H1 (cell line): ENCODE data around the gene TRIM31. TPM values are rescaled to one million over a fixed set of nuclear protein-coding genes. Genes with fewer than 3 reads are reported as not detected.

Source experiments
- FOSL1 ChIP-seq: IDR thresholded peaks from 2 replicates; pipeline ENCODE4 v1.6.1; 2011; ENCODE audit warnings: mild to moderate bottlenecking, low read depth, low read length, moderate library complexity; ENCODE audit not compliant: insufficient read depth
- KDM5A ChIP-seq: fragments of 200-600 bp; IDR thresholded peaks from 2 replicates; pipeline ENCODE4 v1.7.1; 2012; ENCODE audit warnings: mild to moderate bottlenecking, low read length, inconsistent platforms, mixed read lengths
- PHF8 ChIP-seq: fragments of 200-600 bp; sonication (generic); conservative IDR thresholded peaks from 2 replicates; pipeline ENCODE4 v1.7.1; 2012; ENCODE audit warnings: low read depth, mild to moderate bottlenecking, inconsistent platforms, low read length, moderate library complexity
- POLR2A ChIP-seq, 2 experiments: IDR thresholded peaks; 1 replicate in 1 of 2; 2 replicates in 1 of 2; pipeline ENCODE4 v1.6.1; 2011; ENCODE audit warnings: low read depth in 2 of 2, low read length in 2 of 2, mild to moderate bottlenecking in 2 of 2; ENCODE audit errors: control extremely low read depth in 1 of 2
- POU5F1 ChIP-seq: IDR thresholded peaks from 2 replicates; pipeline ENCODE4 v1.6.1; 2011; ENCODE audit warnings: low read depth, mild to moderate bottlenecking, low read length, moderate library complexity
- RBBP5 ChIP-seq: IDR thresholded peaks from 2 replicates; pipeline ENCODE4 v1.7.1; 2012; ENCODE audit warnings: low read depth, mild to moderate bottlenecking, inconsistent platforms, low read length, moderate library complexity, borderline replicate concordance
- SIN3A ChIP-seq, 2 experiments: IDR thresholded peaks in 1 of 2; conservative IDR thresholded peaks in 1 of 2; 2 replicates each; pipeline ENCODE4 v1.6.1; 2011 to 2012; ENCODE audit warnings: low read length in 2 of 2, improper control_type of control experiment in 1 of 2, low read depth in 1 of 2, mild to moderate bottlenecking in 1 of 2
- TCF12 ChIP-seq: IDR thresholded peaks from 2 replicates; pipeline ENCODE4 v1.6.1; 2011; ENCODE audit warnings: low read depth, mild to moderate bottlenecking, low read length
- TEAD4 ChIP-seq: IDR thresholded peaks from 2 replicates; pipeline ENCODE4 v1.6.1; 2012; ENCODE audit warnings: low read depth, low read length, inconsistent platforms, mixed read lengths
- ZNF274 ChIP-seq: IDR thresholded peaks from 2 replicates; pipeline ENCODE4 v1.7.0; 2012; ENCODE audit warnings: low read length, borderline replicate concordance; ENCODE audit errors: extremely low read depth
- polyA plus RNA-seq, 7 experiments: library from polyadenylated mRNA; depleted of rRNA in 3 of 7; stranded (reverse) in 5 of 7; unstranded in 2 of 7; fragments of >200 nt in 5 of 7; fragments of 200-250 nt in 2 of 7; gene quantifications; 1 replicate in 5 of 7; 2 replicates in 1 of 7; 4 replicates in 1 of 7; pipeline versions ENCODE4 v1.2.1 to v1.2.3, GENCODE V29; 2011 to 2013; ENCODE audit warnings: missing spikeins in 2 of 7, mixed read lengths in 2 of 7
- total RNA-seq: library from RNA; stranded (reverse); fragmentation: NEBNext Ultra II Directional; extraction: Animal tissue kit (Norgen Biotek cat#: 25700); gene quantifications from 2 replicates; pipeline ENCODE4 v1.2.1, GENCODE V29; 2021
- TF ChIP-seq, protein P1 (sequence below): fragments of 300-600 bp; sonication (generic); IDR thresholded peaks from 2 replicates; pipeline ENCODE4 v1.7.1; 2012; ENCODE audit warnings: low read length, moderate library complexity, mild to moderate bottlenecking, inconsistent platforms; ENCODE audit not compliant: insufficient replicate concordance

TRIM31 gene
- total and polyA plus RNA-seq, 2 of the 8 experiments (the other 6 are each of a cell fraction or from before 2014, with no cell fraction given): not detected

DNA sequence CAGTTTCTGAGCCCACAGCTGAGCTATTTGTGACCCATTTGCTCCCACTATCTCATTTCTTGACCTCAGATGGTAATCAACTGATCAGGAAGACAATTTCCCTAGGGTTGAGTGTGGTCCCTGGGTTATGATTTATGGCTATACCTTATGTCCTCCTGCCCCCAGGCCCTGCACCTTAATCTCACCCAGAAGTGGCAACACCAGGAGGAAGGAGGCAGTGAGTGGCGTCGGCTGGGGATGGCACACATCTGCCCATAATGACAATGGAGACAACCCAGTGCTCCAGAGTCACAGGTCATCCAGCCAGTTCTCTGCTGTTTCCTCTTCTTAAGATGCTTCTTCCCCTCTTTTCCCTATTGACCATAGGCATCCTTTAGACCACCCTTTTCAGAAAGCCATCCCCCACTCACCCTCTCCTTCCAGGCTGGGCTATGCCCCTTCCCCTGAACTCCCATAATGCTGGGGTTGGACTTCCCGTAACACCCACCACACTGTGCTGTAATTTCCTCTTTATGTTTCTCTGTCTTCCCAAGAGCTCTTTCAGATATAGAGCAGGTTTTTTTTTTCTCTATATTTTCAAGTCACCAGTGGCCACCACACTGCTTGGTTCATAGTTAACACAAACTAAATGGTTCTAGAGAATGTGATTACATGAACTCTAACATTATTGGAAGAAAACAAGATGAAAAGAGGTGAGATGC lies 40.2 kb upstream of the TRIM31 start (continued):
- TF ChIP-seq, protein P1, sequence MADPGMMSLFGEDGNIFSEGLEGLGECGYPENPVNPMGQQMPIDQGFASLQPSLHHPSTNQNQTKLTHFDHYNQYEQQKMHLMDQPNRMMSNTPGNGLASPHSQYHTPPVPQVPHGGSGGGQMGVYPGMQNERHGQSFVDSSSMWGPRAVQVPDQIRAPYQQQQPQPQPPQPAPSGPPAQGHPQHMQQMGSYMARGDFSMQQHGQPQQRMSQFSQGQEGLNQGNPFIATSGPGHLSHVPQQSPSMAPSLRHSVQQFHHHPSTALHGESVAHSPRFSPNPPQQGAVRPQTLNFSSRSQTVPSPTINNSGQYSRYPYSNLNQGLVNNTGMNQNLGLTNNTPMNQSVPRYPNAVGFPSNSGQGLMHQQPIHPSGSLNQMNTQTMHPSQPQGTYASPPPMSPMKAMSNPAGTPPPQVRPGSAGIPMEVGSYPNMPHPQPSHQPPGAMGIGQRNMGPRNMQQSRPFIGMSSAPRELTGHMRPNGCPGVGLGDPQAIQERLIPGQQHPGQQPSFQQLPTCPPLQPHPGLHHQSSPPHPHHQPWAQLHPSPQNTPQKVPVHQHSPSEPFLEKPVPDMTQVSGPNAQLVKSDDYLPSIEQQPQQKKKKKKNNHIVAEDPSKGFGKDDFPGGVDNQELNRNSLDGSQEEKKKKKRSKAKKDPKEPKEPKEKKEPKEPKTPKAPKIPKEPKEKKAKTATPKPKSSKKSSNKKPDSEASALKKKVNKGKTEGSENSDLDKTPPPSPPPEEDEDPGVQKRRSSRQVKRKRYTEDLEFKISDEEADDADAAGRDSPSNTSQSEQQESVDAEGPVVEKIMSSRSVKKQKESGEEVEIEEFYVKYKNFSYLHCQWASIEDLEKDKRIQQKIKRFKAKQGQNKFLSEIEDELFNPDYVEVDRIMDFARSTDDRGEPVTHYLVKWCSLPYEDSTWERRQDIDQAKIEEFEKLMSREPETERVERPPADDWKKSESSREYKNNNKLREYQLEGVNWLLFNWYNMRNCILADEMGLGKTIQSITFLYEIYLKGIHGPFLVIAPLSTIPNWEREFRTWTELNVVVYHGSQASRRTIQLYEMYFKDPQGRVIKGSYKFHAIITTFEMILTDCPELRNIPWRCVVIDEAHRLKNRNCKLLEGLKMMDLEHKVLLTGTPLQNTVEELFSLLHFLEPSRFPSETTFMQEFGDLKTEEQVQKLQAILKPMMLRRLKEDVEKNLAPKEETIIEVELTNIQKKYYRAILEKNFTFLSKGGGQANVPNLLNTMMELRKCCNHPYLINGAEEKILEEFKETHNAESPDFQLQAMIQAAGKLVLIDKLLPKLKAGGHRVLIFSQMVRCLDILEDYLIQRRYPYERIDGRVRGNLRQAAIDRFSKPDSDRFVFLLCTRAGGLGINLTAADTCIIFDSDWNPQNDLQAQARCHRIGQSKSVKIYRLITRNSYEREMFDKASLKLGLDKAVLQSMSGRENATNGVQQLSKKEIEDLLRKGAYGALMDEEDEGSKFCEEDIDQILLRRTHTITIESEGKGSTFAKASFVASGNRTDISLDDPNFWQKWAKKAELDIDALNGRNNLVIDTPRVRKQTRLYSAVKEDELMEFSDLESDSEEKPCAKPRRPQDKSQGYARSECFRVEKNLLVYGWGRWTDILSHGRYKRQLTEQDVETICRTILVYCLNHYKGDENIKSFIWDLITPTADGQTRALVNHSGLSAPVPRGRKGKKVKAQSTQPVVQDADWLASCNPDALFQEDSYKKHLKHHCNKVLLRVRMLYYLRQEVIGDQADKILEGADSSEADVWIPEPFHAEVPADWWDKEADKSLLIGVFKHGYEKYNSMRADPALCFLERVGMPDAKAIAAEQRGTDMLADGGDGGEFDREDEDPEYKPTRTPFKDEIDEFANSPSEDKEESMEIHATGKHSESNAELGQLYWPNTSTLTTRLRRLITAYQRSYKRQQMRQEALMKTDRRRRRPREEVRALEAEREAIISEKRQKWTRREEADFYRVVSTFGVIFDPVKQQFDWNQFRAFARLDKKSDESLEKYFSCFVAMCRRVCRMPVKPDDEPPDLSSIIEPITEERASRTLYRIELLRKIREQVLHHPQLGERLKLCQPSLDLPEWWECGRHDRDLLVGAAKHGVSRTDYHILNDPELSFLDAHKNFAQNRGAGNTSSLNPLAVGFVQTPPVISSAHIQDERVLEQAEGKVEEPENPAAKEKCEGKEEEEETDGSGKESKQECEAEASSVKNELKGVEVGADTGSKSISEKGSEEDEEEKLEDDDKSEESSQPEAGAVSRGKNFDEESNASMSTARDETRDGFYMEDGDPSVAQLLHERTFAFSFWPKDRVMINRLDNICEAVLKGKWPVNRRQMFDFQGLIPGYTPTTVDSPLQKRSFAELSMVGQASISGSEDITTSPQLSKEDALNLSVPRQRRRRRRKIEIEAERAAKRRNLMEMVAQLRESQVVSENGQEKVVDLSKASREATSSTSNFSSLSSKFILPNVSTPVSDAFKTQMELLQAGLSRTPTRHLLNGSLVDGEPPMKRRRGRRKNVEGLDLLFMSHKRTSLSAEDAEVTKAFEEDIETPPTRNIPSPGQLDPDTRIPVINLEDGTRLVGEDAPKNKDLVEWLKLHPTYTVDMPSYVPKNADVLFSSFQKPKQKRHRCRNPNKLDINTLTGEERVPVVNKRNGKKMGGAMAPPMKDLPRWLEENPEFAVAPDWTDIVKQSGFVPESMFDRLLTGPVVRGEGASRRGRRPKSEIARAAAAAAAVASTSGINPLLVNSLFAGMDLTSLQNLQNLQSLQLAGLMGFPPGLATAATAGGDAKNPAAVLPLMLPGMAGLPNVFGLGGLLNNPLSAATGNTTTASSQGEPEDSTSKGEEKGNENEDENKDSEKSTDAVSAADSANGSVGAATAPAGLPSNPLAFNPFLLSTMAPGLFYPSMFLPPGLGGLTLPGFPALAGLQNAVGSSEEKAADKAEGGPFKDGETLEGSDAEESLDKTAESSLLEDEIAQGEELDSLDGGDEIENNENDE: no peak
- no peak for TF ChIP-seq PHF8
- TF ChIP-seq TEAD4: no peak
- TF ChIP-seq TCF12: no peak
- TF ChIP-seq SIN3A (conservative IDR thresholded peaks at IDR 0.05 in 1 of 2, IDR thresholded peaks at IDR 0.05 in 1 of 2; ENCODE audit: low read depth in 1 of 2, low read length in 2 of 2): no peak
- no peak for TF ChIP-seq KDM5A
- TF ChIP-seq POU5F1: no peak
- TF ChIP-seq RBBP5: no peak
- TF ChIP-seq ZNF274: no peak
- no peak for TF ChIP-seq FOSL1
- no peak for TF ChIP-seq POLR2A (IDR thresholded peaks at IDR 0.05; ENCODE audit: control extremely low read depth in 1 of 2, low read depth in 2 of 2, low read length in 2 of 2)
